ENCODE measurements around the gene MAG. TPM values are rescaled to one million over a fixed set of nuclear protein-coding genes. Genes with fewer than 3 reads are reported as not detected.

MAG gene
- total and polyA plus RNA-seq, 10 of the 15 experiments (the other 5 are each of a cell fraction or from before 2014, with no cell fraction given), result 0.03 to 0.82 (median 0.17) TPM; not detected in 2

DNA sequence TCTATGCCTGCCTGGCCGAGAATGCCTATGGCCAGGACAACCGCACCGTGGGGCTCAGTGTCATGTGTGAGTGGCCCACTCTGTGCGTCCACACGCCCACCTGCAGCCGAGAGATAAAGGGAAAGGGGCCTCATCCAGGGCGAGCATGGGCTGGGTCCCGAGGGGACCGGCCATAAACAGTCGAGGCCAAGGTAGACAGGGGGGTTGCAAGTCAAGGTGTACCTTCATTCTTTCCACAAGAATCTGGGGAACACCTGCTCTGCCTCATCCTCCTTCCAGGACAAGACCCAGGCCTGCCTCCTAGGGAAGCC lies 8.3 kb downstream of the MAG start:
- Histone ChIP-seq H3K36me3 (ENCODE audit: control insufficient read depth in 2 of 2, insufficient read depth in 2 of 2, low read length in 1 of 2) (no peaks in the 10 kb centered on the region), H3K4me1 (ENCODE audit: control insufficient read depth, insufficient read depth, low read length) (peaks cover 26% of the 10 kb centered on the region), H3K27me3 (replicated peaks in 1 of 2; ENCODE audit: control insufficient read depth in 2 of 2, insufficient read depth in 2 of 2, low read length in 1 of 2) (no peaks in the 10 kb centered on the region), H3K4me2 (ENCODE audit: control insufficient read depth, insufficient read depth) (no peak overlapping the region), H3K27ac (ENCODE audit: control insufficient read depth, insufficient read depth) (no peak overlapping the region), H4K20me1 (ENCODE audit: control insufficient read depth, insufficient read depth) (no peaks in the 10 kb centered on the region), H3K9me3 (replicated peaks; ENCODE audit: control insufficient read depth, insufficient read depth, low read length) (no peaks in the 10 kb centered on the region), H3K9ac (ENCODE audit: control insufficient read depth, insufficient read depth, low read length) (no peak overlapping the region), H3K79me2 (ENCODE audit: control insufficient read depth, insufficient read depth, low read length) (no peaks in the 10 kb centered on the region), H3K4me3 (no peak overlapping the region), H2AFZ (ENCODE audit: control insufficient read depth, low read depth, low read length) (no peak overlapping the region)
- ChIA-PET CTCF (no interaction called here), RAD21 (ENCODE audit: unreplicated experiment) (no interaction called here), SMC1A (ENCODE audit: uncharacterized antibody, unreplicated experiment) (no interaction called here), POLR2A (no interaction called here)
- BruUV-seq (replicated peaks), result no TSS peak
- DNase-seq (ENCODE audit: low read depth, low spot score), result no peak
- FAIRE-seq, result no peak
- in situ Hi-C loops (cut with MboI) (no loop called here), intact Hi-C loops (cut with micrococcal nuclease; ENCODE audit: unreplicated experiment) (no loop called here)
- 78% methylated on average over 10 of the region's 10 CpGs for WGBS (ENCODE audit: insufficient coverage, insufficient replicate concordance, low lambda C conversion rate, missing lambda C conversion rate)
- ATAC-seq, result no peak
- TF ChIP-seq MTA2 (IDR thresholded peaks at IDR 0.05; ENCODE audit: low read depth) (no peak), RBBP5 (conservative IDR thresholded peaks at IDR 0.05) (no peak), IKZF1 (conservative IDR thresholded peaks at IDR 0.05) (no peak), SMAD5 (IDR thresholded peaks at IDR 0.05; ENCODE audit: low read depth) (no peak), HDAC2 (IDR thresholded peaks at IDR 0.05) (no peak), NR2C2 (IDR thresholded peaks at IDR 0.05; ENCODE audit: borderline replicate concordance, control insufficient read depth, insufficient read length, low read depth) (no peak), POLR2A (IDR thresholded peaks at IDR 0.05; ENCODE audit: low read depth, low read length) (no peak), ZZZ3 (IDR thresholded peaks at IDR 0.05; ENCODE audit: control insufficient read depth, insufficient read length, low read depth) (no peak), KDM1A (IDR thresholded peaks at IDR 0.05; ENCODE audit: borderline replicate concordance) (no peak), TCF12 (IDR thresholded peaks at IDR 0.05; ENCODE audit: low read depth, low read length) (no peak), POU2F2 (IDR thresholded peaks at IDR 0.05; ENCODE audit: borderline replicate concordance, low read depth, low read length) (no peak), SPI1 (IDR thresholded peaks at IDR 0.05; ENCODE audit: borderline replicate concordance, insufficient read depth, low read depth, low read length) (no peak), HCFC1 (IDR thresholded peaks at IDR 0.05; ENCODE audit: low read length) (no peak), MEF2B (IDR thresholded peaks at IDR 0.05; ENCODE audit: partially characterized antibody, poor library complexity, severe bottlenecking) (no peak)
- TF ChIP-seq, protein P1, sequence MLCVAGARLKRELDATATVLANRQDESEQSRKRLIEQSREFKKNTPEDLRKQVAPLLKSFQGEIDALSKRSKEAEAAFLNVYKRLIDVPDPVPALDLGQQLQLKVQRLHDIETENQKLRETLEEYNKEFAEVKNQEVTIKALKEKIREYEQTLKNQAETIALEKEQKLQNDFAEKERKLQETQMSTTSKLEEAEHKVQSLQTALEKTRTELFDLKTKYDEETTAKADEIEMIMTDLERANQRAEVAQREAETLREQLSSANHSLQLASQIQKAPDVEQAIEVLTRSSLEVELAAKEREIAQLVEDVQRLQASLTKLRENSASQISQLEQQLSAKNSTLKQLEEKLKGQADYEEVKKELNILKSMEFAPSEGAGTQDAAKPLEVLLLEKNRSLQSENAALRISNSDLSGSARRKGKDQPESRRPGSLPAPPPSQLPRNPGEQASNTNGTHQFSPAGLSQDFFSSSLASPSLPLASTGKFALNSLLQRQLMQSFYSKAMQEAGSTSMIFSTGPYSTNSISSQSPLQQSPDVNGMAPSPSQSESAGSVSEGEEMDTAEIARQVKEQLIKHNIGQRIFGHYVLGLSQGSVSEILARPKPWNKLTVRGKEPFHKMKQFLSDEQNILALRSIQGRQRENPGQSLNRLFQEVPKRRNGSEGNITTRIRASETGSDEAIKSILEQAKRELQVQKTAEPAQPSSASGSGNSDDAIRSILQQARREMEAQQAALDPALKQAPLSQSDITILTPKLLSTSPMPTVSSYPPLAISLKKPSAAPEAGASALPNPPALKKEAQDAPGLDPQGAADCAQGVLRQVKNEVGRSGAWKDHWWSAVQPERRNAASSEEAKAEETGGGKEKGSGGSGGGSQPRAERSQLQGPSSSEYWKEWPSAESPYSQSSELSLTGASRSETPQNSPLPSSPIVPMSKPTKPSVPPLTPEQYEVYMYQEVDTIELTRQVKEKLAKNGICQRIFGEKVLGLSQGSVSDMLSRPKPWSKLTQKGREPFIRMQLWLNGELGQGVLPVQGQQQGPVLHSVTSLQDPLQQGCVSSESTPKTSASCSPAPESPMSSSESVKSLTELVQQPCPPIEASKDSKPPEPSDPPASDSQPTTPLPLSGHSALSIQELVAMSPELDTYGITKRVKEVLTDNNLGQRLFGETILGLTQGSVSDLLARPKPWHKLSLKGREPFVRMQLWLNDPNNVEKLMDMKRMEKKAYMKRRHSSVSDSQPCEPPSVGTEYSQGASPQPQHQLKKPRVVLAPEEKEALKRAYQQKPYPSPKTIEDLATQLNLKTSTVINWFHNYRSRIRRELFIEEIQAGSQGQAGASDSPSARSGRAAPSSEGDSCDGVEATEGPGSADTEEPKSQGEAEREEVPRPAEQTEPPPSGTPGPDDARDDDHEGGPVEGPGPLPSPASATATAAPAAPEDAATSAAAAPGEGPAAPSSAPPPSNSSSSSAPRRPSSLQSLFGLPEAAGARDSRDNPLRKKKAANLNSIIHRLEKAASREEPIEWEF (IDR thresholded peaks at IDR 0.05; ENCODE audit: insufficient replicate concordance, low read depth, low read length), result no peak
- TF ChIP-seq, protein P2, sequence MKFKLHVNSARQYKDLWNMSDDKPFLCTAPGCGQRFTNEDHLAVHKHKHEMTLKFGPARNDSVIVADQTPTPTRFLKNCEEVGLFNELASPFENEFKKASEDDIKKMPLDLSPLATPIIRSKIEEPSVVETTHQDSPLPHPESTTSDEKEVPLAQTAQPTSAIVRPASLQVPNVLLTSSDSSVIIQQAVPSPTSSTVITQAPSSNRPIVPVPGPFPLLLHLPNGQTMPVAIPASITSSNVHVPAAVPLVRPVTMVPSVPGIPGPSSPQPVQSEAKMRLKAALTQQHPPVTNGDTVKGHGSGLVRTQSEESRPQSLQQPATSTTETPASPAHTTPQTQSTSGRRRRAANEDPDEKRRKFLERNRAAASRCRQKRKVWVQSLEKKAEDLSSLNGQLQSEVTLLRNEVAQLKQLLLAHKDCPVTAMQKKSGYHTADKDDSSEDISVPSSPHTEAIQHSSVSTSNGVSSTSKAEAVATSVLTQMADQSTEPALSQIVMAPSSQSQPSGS (IDR thresholded peaks at IDR 0.05; ENCODE audit: low read length), result no peak
- TF ChIP-seq, protein P3, sequence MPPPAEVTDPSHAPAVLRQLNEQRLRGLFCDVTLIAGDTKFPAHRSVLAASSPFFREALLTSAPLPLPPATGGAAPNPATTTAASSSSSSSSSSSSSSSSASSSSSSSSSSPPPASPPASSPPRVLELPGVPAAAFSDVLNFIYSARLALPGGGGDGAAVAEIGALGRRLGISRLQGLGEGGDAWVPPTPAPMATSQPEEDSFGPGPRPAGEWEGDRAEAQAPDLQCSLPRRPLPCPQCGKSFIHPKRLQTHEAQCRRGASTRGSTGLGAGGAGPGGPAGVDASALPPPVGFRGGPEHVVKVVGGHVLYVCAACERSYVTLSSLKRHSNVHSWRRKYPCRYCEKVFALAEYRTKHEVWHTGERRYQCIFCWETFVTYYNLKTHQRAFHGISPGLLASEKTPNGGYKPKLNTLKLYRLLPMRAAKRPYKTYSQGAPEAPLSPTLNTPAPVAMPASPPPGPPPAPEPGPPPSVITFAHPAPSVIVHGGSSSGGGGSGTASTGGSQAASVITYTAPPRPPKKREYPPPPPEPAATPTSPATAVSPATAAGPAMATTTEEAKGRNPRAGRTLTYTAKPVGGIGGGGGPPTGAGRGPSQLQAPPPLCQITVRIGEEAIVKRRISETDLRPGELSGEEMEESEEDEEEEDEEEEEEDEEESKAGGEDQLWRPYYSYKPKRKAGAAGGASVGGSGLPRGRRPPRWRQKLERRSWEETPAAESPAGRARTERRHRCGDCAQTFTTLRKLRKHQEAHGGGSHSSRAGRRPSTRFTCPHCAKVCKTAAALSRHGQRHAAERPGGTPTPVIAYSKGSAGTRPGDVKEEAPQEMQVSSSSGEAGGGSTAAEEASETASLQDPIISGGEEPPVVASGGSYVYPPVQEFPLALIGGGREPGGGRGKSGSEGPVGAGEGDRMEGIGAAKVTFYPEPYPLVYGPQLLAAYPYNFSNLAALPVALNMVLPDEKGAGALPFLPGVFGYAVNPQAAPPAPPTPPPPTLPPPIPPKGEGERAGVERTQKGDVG (CRISPR knock-in tag; IDR thresholded peaks at IDR 0.05), result no peak

All from GM12878 (cell line).